GM12872 (cell line): ENCODE data around the gene CD6.

Experiments
- TF ChIP-seq, protein P1 (sequence below): IDR thresholded peaks from 3 replicates; pipeline ENCODE4 v1.5.1; 2011; ENCODE audit warnings: low read depth, mild to moderate bottlenecking, low read length, moderate library complexity; ENCODE audit not compliant: insufficient read depth

The CD6 gene

DNA sequence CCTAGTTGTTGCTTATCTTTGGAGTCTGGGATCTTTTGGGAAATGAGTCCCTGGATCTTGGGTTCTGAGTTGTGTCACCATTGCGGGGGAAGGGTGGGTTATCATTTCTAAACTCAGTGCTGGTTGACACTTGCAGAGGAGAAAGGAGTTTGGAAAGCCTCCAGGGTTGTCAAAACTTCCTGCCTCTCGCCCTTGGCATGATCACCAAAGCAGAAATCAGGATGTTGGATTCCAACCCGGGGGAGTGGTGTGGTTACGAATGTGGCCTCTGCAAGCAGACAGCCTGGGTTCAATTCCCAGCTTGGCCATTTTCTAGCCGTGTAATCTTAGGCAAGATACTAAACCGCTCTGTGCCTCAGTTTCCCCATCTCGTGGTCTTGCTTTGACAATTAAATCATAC is 24.3 kb downstream of the CD6 start:
- TF ChIP-seq, protein P1, sequence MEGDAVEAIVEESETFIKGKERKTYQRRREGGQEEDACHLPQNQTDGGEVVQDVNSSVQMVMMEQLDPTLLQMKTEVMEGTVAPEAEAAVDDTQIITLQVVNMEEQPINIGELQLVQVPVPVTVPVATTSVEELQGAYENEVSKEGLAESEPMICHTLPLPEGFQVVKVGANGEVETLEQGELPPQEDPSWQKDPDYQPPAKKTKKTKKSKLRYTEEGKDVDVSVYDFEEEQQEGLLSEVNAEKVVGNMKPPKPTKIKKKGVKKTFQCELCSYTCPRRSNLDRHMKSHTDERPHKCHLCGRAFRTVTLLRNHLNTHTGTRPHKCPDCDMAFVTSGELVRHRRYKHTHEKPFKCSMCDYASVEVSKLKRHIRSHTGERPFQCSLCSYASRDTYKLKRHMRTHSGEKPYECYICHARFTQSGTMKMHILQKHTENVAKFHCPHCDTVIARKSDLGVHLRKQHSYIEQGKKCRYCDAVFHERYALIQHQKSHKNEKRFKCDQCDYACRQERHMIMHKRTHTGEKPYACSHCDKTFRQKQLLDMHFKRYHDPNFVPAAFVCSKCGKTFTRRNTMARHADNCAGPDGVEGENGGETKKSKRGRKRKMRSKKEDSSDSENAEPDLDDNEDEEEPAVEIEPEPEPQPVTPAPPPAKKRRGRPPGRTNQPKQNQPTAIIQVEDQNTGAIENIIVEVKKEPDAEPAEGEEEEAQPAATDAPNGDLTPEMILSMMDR = no peak

DNA sequence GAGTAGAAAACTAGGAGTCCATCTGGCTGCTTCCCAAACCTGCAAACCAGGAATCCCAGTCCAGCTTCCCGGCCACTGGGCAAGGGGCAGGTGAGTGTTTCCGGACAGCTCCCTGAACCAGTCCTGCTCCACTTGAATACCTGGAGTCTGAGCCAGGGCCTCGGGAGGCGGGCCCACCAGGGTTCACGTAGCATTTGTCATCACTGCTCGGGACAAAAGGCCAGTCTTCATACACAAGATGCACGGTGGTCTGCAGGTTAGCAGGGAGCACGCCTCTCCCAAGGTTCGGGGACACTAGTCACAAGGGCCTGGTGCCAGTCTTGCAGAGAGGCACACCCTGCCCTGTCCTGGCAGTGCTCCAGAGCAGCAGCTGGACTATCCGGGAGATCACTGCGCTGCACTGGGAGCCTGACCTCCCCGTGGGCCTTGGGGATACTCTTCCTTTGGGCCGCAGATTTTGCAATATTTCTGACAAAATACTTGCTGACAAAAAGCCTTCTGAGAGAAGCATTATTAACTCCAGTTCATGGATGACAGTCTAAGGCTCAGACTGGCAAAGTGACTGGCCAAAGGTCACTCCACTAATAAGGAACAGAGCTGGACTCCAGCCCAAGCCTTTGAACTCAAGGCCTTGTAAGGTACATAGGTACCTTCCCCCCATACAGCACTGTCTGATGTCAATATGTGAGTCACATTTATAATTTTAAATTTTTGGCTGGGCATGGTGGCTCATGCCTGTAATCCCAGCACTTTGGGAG is 25.1 kb downstream of the CD6 start:
- TF ChIP-seq, protein P1 = no peak

- TF ChIP-seq, protein P1 = no peak
Observed at GRCh38 chr11:61000426-61000825, 28.9 kb downstream of the CD6 start.

GRCh38 chr11:61001931-61002330 is 30.5 kb downstream of the CD6 start:
- TF ChIP-seq, protein P1 = no peak

- TF ChIP-seq, protein P1 = no peak
Observed at GRCh38 chr11:61002598-61002997, 31.1 kb downstream of the CD6 start.

DNA sequence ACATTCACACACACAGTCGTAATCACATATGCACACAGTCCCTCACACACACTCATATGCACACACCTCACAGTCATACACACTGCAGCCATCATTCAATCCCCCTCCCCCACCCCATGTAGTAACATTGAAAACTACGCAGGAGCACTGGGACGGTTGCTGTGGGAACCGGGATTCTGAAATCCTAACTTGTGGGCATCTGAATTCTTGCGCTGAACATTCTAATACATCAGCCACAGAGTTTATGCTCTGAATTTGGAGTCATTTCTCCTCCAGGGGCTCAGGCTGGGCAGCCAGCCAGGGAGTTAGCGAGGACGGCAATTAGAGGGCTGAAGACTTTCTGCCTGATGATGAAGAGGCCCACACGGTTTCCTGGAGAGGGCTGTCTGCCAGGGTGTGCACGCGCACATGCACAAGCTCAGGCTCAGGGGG is 32.7 kb downstream of the CD6 start:
- TF ChIP-seq, protein P1 = no peak

DNA sequence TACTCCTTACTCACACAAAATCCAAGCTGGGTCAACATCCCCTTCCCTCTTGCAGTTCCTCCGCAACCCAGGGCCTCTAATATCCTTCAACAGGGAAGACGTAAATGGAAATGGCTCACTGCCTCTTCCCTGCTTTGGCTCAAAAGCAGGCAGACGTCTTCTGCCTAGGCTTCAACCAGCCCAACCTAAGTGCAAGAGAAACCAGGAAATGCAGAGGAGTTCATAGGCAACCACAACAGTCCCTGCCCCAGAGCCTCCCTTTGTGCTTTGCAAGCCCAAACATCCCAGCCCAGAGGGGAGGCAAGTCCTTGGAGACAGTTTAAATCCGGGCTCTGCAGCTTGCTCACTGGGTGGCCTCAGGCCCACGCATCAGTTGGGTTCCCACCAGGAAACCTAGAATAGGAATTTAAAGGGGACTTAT is 33.3 kb downstream of the CD6 start:
- TF ChIP-seq, protein P1 = no peak
